ENCODE results near the gene WNT2. TPM values are rescaled to one million over a fixed set of nuclear protein-coding genes. Genes with fewer than 3 reads are reported as not detected.

Gene WNT2
- total and polyA plus RNA-seq, 2 of the 4 experiments (the other 2 are of a cell fraction) = 1.8 to 1.9 TPM

DNA sequence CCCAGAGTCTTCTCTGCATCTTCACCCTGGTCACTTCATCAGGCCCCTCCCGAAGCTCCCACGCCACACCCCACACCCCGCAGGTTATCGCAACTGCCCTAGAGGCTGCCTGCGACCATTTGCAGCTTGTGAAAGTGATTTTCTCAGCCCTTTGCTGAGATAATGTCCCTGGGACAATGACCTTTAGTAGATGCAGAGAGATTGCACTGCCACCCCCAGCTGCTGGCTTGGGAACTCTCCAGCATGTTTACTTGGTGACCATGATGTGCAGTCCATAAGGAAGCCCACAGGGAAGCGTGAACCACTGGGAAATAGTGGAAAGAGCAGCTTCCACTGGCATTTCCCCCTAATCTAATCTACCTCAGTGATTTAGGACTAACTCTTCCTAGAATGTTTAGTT, 97.3 kb downstream of the WNT2 start:
- Histone ChIP-seq H3K4me1 (ENCODE audit: control insufficient read depth, insufficient read depth, low read length) (peaks cover 16% of the 10 kb centered on the region), H4K20me1 (ENCODE audit: insufficient read depth, low read length) (no peaks in the 10 kb centered on the region), H2AFZ (replicated peaks; ENCODE audit: low read length, poor library complexity) (no peak overlapping the region), H3K18ac (ENCODE audit: low read depth, low read length) (peak overlapping the region; percentile 9), H3K9ac (ENCODE audit: low read depth, low read length) (no peak overlapping the region), H4K5ac (ENCODE audit: low read depth, low read length) (peak overlapping the region; percentile 3; the same call in 1 of the 2 replicates), H2AK9ac (replicated peaks; ENCODE audit: low read depth, low read length, poor library complexity) (peak overlapping the region; percentile 16), H3K23ac (ENCODE audit: low read depth, low read length) (no peak overlapping the region), H3K14ac (replicated peaks; ENCODE audit: low read depth, low read length) (no peak overlapping the region), H2AK5ac (ENCODE audit: low read depth, low read length) (no peak overlapping the region; the same call in 1 of the 2 replicates), H2BK120ac (ENCODE audit: low read depth, low read length) (peak overlapping the region; percentile 74), H3K36me3 (ENCODE audit: control insufficient read depth, insufficient read depth, low read length) (peaks cover 7% of the 10 kb centered on the region; the same call in 1 of the 2 replicates), H3K27ac (ENCODE audit: insufficient read depth, low read length) (no peak overlapping the region), H3K4me3 (ENCODE audit: insufficient read depth, low read depth, low read length) (no peak overlapping the region), H4K8ac (ENCODE audit: low read depth in 2 of 2, low read length in 2 of 2) (0 out of 4 replicates have a peak overlapping the region, but pooled peaks of 1 of the 2 experiments have one; percentile 20), H2BK15ac (ENCODE audit: low read depth, low read length) (no peak overlapping the region), H3K56ac (ENCODE audit: extremely low read depth, insufficient read depth, low read length) (no peak overlapping the region), H3K4me2 (ENCODE audit: low read depth, low read length) (no peak overlapping the region), H3K4ac (ENCODE audit: low read depth, low read length) (peak overlapping the region; percentile 50), H4K91ac (ENCODE audit: insufficient read depth, low read depth, low read length) (peak overlapping the region; percentile 31; the same call in 1 of the 2 replicates), H2BK5ac (ENCODE audit: low read depth, low read length, poor library complexity, severe bottlenecking) (no peak overlapping the region), H2BK20ac (ENCODE audit: low read depth, low read length) (peak overlapping the region; percentile 72), H3K9me3 (ENCODE audit: control insufficient read depth, insufficient read depth, low read length) (no peaks in the 10 kb centered on the region), H3K27me3 (ENCODE audit: control insufficient read depth, insufficient read depth, low read length) (no peaks in the 10 kb centered on the region), H3K79me1 (ENCODE audit: low read depth in 1 of 2, low read length in 2 of 2) (no peaks in the 10 kb centered on the region), H3K9me1 (ENCODE audit: insufficient read depth, low read length) (peaks cover 5% of the 10 kb centered on the region)
- POLR2A ChIA-PET (ENCODE audit: unreplicated experiment) = no interaction called here
- DNase-seq (peak; percentile 21), ATAC-seq (ENCODE audit: low read depth) (no peak)
- no TSS peak for BruUV-seq (replicated peaks)
- dilution Hi-C loops (cut with HindIII; ENCODE audit: low sequenced_read_pairs, unreplicated experiment) = no loop called here
- CTCF ChIA-PET = interaction anchor here (1.0 to 1.4 kb wide), 2 partner anchors 13 to 26 kb away, joined by 3 read pairs; no protein-coding TSS in a partner anchor
- no CpG with 5 or more reads among the region's 6 CpGs for whole genome bisulfite sequencing, 2 experiments (ENCODE audit: extremely low coverage in 2 of 2, insufficient read length in 1 of 2)
- intact Hi-C loops (cut with micrococcal nuclease) = loop anchor here (5.0 kb wide), 1 partner anchor 37 kb away; no protein-coding TSS in a partner anchor
- TF ChIP-seq SMC3 (IDR thresholded peaks at IDR 0.05; ENCODE audit: low read depth, low read length) = no peak
- TF ChIP-seq, protein P1, sequence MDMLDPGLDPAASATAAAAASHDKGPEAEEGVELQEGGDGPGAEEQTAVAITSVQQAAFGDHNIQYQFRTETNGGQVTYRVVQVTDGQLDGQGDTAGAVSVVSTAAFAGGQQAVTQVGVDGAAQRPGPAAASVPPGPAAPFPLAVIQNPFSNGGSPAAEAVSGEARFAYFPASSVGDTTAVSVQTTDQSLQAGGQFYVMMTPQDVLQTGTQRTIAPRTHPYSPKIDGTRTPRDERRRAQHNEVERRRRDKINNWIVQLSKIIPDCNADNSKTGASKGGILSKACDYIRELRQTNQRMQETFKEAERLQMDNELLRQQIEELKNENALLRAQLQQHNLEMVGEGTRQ (IDR thresholded peaks at IDR 0.05; ENCODE audit: low read depth, low read length) = no peak
- in situ Hi-C loops (cut with MboI; ENCODE audit: low sequenced_read_pairs) = no loop called here

Small RNA genes within 50 kb of the gene (microRNA-seq; reads per million reads assigned to microRNA genes)
- not detected for gene MTCYBP6 (ENCODE audit: insufficient read depth, insufficient read length)

Small RNA genes within 50 kb of the gene (small RNA-seq; reads per million reads assigned to genes)
- gene MTCYBP6 = 0 reads per million in 5 experiments

Other genes with a start within 250 kb of the WNT2 start
- gene ASZ1, start 104.4 kb upstream of the WNT2 start, total RNA-seq (2012; rRNA removed) = not detected in 2 replicates
- gene ASZ1, start 104.4 kb upstream of the WNT2 start, polyA plus RNA-seq (2012; rRNA removed) = not detected in 2 replicates
- gene CFTR, start 157.0 kb upstream of the WNT2 start, total RNA-seq (2012; rRNA removed) = under 0.01 and 0.18 TPM in 2 replicates
- 0.21 TPM in 1 of 2 replicates, not detected in the other for gene CFTR, start 157.0 kb upstream of the WNT2 start, polyA plus RNA-seq (2012; rRNA removed)